Skeletal muscle satellite cell (primary cell): Measurements from ENCODE around the gene HMOX1. TPM values are rescaled to one million over a fixed set of nuclear protein-coding genes. Genes with fewer than 3 reads are reported as not detected.

Experiments
- H3K27me3 ChIP-seq: 2 replicates; pipeline ENCODE4 v1.7.0; 2013; ENCODE audit warnings: low read length; ENCODE audit not compliant: control insufficient read depth, insufficient read depth
- H3K36me3 ChIP-seq: 2 replicates; pipeline ENCODE4 v1.7.0; 2013; ENCODE audit warnings: mild to moderate bottlenecking, control low read depth, low read length; ENCODE audit not compliant: insufficient read depth
- H3K4me1 ChIP-seq: 2 replicates; pipeline ENCODE4 v1.7.0; 2013; ENCODE audit warnings: low read length; ENCODE audit not compliant: control insufficient read depth, insufficient read depth
- H3K4me2 ChIP-seq: 2 replicates; pipeline ENCODE4 v1.7.0; 2013; ENCODE audit warnings: mild to moderate bottlenecking, low read length
- H3K4me3 ChIP-seq: 2 replicates; pipeline ENCODE4 v1.7.0; 2013; ENCODE audit warnings: low read length
- H3K9ac ChIP-seq: 2 replicates; pipeline ENCODE4 v1.7.0; 2013; ENCODE audit warnings: mild to moderate bottlenecking, low read depth, low read length, moderate library complexity
- H3K9me3 ChIP-seq: replicated peaks from 2 replicates; pipeline ENCODE4 v1.7.0; 2013; ENCODE audit warnings: mild to moderate bottlenecking, control low read depth, low read length
- small RNA-seq: library from RNA; depleted of rRNA; stranded (forward); fragments of <200 nt; gene quantifications from one replicate; pipeline ENCODE3, GENCODE V24; 2012

Gene HMOX1

GRCh38 chr22:35441489-35442100 lies 60.7 kb downstream of the HMOX1 start:
- H3K27me3 ChIP-seq = no peaks in the 10 kb centered on the region
- H3K9ac ChIP-seq = no peak overlapping the region
- peaks cover 11% of the 10 kb centered on the region for H3K4me1 ChIP-seq
- no peak overlapping the region for H3K4me2 ChIP-seq
- no peaks in the 10 kb centered on the region for H3K36me3 ChIP-seq
- no peak overlapping the region for H3K4me3 ChIP-seq
- no peaks in the 10 kb centered on the region for H3K9me3 ChIP-seq

- peaks cover 18% of the 10 kb centered on the region for H3K4me1 ChIP-seq
- no peak overlapping the region for H3K4me2 ChIP-seq
- H3K4me3 ChIP-seq = no peak overlapping the region
- no peaks in the 10 kb centered on the region for H3K36me3 ChIP-seq
- no peaks in the 10 kb centered on the region for H3K27me3 ChIP-seq
- no peak overlapping the region for H3K9ac ChIP-seq
- H3K9me3 ChIP-seq = no peaks in the 10 kb centered on the region
These were observed 61.6 kb downstream of the HMOX1 start for GRCh38 chr22:35442471-35442870.

GRCh38 chr22:35443338-35443737 lies 62.4 kb downstream of the HMOX1 start:
- Histone ChIP-seq H3K4me2 (no peak overlapping the region), H3K36me3 (no peaks in the 10 kb centered on the region)

More at GRCh38 chr22:35443338-35443737, 62.4 kb downstream of the HMOX1 start:
- no peak overlapping the region for H3K4me3 ChIP-seq
- no peak overlapping the region for H3K9ac ChIP-seq
- H3K9me3 ChIP-seq = no peaks in the 10 kb centered on the region
- no peaks in the 10 kb centered on the region for H3K27me3 ChIP-seq
- H3K4me1 ChIP-seq = peaks cover 22% of the 10 kb centered on the region

Small RNAs within 50 kb of the gene (small RNA-seq; reads per million reads assigned to genes)
- gene MIR3909 = 1.4 reads per million, percentile 50 among the genes with 10 or more reads in this experiment
- not detected for gene MIR6069
